Activated CD4-positive, alpha-beta T cell treated with anti-CD3 and anti-CD28 coated beads for 48 hours (primary cell): ENCODE results near the gene MGAT5B.

Experiments used
- DNase-seq: peaks from one replicate; pipeline ENCODE4 v3.0.0-alpha.2; 2020

Gene MGAT5B

GRCh38 chr17:76987486-76988093 lies 119.4 kb downstream of the MGAT5B start:
- DNase-seq: no peak

GRCh38 chr17:76988796-76989195 lies 120.6 kb downstream of the MGAT5B start:
- no peak for DNase-seq

DNA sequence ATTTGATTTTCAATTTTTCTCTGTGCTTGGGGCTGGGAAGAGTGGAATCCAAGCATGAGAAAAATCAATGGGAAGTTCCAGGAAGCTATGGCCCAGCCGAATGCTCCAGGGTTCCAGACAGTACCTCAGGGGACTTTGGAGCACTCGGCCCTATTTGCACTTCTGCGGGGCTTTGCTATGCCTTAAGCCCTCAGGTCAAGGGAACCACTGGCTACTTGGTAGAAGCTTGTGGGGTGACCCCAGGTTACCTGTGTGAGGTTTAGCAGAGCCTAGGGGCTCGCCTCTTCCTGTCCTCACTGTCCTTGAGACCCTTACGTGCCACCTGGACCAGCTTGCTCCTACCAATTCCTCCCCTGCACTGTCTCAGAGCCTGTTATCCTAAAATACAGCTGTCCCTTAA lies 121.3 kb downstream of the MGAT5B start:
- no peak for DNase-seq

GRCh38 chr17:76992891-76993290 lies 124.7 kb downstream of the MGAT5B start:
- no peak for DNase-seq

DNA sequence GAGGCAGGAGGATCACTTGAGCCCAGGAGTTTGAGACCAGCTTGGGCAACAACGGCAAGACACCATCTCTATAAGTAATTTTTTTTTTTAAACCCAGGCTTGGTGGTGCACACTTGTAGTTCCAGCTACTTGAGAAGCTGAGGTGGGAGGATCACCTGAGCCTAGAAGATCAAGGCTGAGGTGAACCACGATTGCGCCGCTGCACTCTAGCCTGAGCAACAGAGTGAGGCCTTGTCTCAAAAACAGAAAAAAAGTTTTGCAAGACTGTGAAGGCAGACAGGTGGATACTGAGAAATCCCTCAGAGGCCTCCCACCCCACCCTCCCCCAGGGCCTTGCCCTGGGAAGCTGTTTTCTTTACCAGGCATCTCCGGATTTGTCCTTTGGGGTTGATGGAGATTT lies 125.4 kb downstream of the MGAT5B start:
- DNase-seq: no peak

DNA sequence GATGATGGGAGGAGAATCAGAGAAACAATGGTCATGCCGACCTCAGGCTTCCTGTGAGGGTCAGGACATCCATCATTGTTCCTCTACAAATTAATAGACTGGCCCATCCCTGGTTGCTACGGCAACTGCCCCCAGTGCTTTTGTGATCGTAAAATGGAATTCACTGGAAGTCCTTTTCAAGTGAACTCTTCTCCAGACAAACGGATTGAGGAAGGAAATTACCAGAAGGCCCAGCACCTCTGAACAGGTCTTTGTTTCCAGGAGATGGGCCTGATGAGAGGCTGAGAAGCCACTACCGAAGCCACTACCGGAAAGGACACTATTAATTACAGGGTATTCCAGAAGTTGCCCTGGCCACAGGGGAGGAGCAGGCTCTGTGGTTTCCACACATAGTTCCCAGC lies 126.0 kb downstream of the MGAT5B start:
- DNase-seq: no peak

GRCh38 chr17:76995387-76996105 lies 127.3 kb downstream of the MGAT5B start:
- no peak for DNase-seq

DNA sequence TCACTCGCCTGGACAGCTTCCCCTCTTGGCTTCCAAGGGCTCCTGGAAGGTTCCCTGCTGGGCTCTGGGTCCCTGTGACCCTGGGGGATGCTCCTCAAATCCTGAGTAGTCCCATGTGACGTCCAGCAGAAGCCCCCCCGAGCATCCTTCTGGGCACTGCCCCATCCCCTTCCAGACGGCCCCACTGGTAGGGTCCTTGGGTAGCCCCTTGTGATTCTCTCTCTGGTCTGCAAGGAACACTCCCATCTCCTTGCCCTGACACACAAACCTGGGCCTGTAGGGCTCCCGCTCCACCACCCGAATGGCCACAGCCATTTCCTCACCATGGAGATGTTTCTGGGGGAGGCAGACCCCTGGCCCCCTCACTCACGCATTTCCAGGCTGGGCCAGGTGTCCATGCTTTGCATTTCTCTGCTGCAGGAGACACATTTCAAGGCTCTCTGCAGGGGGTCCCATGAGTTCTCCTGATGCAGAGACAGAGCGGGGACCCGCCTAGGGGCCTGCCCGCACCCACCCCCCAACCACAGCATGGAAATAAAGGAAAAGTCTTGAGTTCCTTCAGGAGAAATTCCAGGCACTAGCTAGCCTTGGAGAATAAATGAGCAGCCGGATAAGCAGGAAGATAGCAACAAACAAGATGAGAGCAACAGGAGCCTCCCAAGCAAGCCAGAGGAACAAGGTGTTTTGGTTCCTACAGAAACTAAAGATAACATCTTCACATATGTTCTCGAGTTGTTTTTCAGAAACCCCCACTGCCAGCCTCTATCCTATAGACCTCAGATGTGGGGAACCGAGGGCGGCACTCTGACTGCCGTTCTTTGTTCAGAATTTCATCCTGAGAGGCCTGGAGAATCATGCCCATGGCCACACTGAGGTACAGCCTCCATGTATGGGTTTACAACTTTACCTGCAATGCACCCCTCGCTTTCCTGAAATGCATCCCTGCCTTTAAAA lies 128.8 kb downstream of the MGAT5B start:
- peak; percentile 22 for DNase-seq

DNA sequence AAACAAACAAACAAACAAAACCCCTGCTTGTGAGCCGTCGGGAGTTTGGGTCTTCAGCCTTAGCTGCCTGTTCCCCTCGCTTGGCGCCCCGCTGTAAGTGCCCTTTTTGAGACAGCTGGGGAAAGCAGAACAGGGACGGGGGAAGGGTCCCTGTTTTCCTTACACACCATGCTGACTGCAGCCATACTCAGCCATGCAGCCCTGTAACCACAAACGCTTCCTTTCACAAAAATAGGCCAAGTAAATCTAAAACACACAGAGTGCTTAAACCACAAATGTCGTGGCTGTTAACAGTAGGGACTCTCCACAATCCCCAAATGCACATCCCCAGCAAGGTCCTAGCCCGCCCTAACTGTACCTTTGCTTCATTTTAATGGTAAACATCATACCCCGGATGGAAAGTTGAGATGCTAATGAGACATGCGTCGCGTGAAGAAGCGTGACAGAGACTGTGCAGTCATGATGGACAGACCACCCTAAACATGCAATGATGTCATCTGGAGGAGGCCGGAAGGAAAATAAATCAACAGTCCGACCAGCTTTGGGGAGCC lies 129.9 kb downstream of the MGAT5B start:
- DNase-seq: peak; percentile 40

GRCh38 chr17:76998839-76999238 lies 130.6 kb downstream of the MGAT5B start:
- DNase-seq: no peak
